ENCODE results near the gene SPDEF. TPM values are rescaled to one million over a fixed set of nuclear protein-coding genes. Genes with fewer than 3 reads are reported as not detected.

Gene SPDEF
- total and polyA plus RNA-seq, 2 of the 13 experiments (the other 11 are each of a cell fraction or from before 2014, with no cell fraction given): not detected

DNA sequence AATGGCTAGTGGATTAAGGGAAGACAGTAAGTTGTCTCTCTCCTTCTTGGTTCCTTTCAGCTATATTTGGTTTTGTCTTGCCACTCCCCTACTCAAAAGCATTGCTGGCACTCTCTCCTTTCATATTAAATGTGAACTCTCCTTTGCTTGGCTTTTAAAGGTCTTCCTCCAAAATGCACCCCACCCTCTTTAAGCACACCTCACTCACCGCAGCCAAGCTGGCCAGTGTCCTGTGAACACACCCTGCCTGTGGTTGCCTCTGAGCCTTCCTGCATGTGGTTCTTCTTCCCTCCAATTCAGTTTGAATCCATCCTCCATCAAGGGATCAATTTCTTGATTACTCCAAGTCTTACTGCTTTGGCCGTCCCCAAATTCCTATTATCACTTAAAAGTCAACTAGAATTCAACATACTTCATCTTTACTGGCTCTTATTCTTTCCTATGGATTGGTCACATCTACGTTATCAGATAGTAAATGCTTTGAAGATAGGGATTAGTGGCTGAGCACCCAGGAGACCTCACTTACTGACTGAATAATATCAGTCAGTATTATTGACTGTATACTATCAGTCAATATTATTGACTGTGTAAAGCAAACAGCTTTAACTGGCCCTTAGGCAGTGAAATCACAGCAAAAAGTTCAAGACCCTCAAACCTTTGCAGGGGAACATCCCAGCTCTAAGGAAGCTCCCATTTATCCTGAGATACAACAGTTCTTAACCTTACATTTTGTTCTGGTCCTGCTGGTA, 41.6 kb upstream of the SPDEF start (continued):
- TF ChIP-seq KDM1A (CRISPR knock-in tag; IDR thresholded peaks at IDR 0.05) (no peak), ZNF275 (CRISPR knock-in tag; IDR thresholded peaks at IDR 0.05; ENCODE audit: borderline replicate concordance) (no peak), GATAD1 (CRISPR knock-in tag; IDR thresholded peaks at IDR 0.05) (no peak), HMG20B (CRISPR knock-in tag; conservative IDR thresholded peaks at IDR 0.05) (no peak), NFYC (CRISPR knock-in tag; IDR thresholded peaks at IDR 0.05) (no peak), ARNTL (CRISPR knock-in tag; IDR thresholded peaks at IDR 0.05) (no peak), ZBTB26 (CRISPR knock-in tag; IDR thresholded peaks at IDR 0.05; ENCODE audit: borderline replicate concordance) (no peak), GMEB1 (CRISPR knock-in tag; IDR thresholded peaks at IDR 0.05; ENCODE audit: borderline replicate concordance) (no peak), ASH2L (IDR thresholded peaks at IDR 0.05; ENCODE audit: insufficient read length, low read depth, low read length) (no peak), ZNF562 (CRISPR knock-in tag; IDR thresholded peaks at IDR 0.05; ENCODE audit: borderline replicate concordance) (no peak)
- TF ChIP-seq, protein P1, sequence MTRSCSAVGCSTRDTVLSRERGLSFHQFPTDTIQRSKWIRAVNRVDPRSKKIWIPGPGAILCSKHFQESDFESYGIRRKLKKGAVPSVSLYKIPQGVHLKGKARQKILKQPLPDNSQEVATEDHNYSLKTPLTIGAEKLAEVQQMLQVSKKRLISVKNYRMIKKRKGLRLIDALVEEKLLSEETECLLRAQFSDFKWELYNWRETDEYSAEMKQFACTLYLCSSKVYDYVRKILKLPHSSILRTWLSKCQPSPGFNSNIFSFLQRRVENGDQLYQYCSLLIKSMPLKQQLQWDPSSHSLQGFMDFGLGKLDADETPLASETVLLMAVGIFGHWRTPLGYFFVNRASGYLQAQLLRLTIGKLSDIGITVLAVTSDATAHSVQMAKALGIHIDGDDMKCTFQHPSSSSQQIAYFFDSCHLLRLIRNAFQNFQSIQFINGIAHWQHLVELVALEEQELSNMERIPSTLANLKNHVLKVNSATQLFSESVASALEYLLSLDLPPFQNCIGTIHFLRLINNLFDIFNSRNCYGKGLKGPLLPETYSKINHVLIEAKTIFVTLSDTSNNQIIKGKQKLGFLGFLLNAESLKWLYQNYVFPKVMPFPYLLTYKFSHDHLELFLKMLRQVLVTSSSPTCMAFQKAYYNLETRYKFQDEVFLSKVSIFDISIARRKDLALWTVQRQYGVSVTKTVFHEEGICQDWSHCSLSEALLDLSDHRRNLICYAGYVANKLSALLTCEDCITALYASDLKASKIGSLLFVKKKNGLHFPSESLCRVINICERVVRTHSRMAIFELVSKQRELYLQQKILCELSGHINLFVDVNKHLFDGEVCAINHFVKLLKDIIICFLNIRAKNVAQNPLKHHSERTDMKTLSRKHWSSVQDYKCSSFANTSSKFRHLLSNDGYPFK (CRISPR knock-in tag; IDR thresholded peaks at IDR 0.05; ENCODE audit: borderline replicate concordance): no peak
- TF ChIP-seq, protein P2, sequence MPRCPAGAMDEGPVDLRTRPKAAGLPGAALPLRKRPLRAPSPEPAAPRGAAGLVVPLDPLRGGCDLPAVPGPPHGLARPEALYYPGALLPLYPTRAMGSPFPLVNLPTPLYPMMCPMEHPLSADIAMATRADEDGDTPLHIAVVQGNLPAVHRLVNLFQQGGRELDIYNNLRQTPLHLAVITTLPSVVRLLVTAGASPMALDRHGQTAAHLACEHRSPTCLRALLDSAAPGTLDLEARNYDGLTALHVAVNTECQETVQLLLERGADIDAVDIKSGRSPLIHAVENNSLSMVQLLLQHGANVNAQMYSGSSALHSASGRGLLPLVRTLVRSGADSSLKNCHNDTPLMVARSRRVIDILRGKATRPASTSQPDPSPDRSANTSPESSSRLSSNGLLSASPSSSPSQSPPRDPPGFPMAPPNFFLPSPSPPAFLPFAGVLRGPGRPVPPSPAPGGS (CRISPR knock-in tag; IDR thresholded peaks at IDR 0.05): no peak
- TF ChIP-seq, protein P3, sequence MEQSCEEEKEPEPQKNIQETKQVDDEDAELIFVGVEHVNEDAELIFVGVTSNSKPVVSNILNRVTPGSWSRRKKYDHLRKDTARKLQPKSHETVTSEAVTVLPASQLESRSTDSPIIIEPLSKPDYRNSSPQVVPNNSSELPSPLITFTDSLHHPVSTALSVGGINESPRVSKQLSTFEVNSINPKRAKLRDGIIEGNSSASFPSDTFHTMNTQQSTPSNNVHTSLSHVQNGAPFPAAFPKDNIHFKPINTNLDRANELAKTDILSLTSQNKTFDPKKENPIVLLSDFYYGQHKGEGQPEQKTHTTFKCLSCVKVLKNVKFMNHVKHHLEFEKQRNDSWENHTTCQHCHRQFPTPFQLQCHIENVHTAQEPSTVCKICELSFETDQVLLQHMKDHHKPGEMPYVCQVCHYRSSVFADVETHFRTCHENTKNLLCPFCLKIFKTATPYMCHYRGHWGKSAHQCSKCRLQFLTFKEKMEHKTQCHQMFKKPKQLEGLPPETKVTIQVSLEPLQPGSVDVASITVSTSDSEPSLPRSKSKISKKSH (CRISPR knock-in tag; IDR thresholded peaks at IDR 0.05; ENCODE audit: borderline replicate concordance): no peak
- TF ChIP-seq, protein P4, sequence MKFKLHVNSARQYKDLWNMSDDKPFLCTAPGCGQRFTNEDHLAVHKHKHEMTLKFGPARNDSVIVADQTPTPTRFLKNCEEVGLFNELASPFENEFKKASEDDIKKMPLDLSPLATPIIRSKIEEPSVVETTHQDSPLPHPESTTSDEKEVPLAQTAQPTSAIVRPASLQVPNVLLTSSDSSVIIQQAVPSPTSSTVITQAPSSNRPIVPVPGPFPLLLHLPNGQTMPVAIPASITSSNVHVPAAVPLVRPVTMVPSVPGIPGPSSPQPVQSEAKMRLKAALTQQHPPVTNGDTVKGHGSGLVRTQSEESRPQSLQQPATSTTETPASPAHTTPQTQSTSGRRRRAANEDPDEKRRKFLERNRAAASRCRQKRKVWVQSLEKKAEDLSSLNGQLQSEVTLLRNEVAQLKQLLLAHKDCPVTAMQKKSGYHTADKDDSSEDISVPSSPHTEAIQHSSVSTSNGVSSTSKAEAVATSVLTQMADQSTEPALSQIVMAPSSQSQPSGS (CRISPR knock-in tag; IDR thresholded peaks at IDR 0.05): no peak

Data from HepG2 (cell line).